Measurements from ENCODE around the gene C20orf204. TPM values are rescaled to one million over a fixed set of nuclear protein-coding genes. Genes with fewer than 3 reads are reported as not detected.

Gene C20orf204
- total and polyA plus RNA-seq, 2 of the 8 experiments (the other 6 are each of a cell fraction or from before 2014, with no cell fraction given): 0.39 to 0.52 TPM

DNA sequence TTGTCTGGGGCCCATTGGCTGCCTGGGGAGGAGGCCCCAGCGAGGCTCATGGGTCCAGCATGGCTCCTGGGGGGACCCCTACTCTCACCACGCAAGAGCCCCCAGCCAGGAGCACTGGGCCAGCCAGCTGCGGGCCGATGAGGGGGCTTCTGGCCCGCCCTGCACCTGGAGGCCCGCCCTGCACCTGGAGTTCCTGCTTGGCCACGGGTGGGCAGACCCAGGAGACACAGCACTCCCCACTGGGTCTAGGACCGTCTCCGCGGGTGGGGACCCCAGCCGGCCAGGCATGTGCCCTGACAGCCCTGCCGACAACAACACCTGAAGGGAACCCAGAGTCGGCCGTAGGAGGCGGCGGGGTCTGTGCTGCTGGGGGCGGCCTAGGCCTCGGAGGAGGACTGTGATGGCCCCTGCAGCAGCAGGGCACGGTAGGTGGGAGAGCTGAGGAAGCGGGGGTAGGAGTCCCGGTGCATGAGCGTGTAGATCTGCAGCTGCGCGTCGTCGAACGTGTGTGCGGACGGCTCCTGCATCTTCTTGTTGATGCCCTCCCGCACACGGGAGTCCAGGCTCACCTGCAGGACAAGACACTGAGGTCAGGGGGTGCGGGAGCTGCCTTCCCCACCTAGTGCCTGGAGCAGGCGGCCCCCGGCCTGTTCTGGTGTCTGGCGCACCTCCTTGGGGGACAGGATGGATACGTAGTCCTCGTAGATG lies 37.6 kb downstream of the C20orf204 start:
- Histone ChIP-seq H3K79me1 (ENCODE audit: low read depth, low read length) (0 out of 2 replicates have a peak, but pooled peaks cover 3% of the 10 kb centered on the region), H3K4me2 (ENCODE audit: insufficient read depth in 1 of 2, low read depth in 2 of 2, low read length in 2 of 2) (no peak overlapping the region), H3K23me2 (ENCODE audit: low read depth, low read length) (no peaks in the 10 kb centered on the region), H4K5ac (ENCODE audit: insufficient read length, low read depth, low read length) (no peak overlapping the region), H3K23ac (ENCODE audit: insufficient read length) (no peak overlapping the region), H4K91ac (replicated peaks; ENCODE audit: insufficient read length, low read length) (no peak overlapping the region), H3K27me3 (replicated peaks in 1 of 4; ENCODE audit: control insufficient read depth in 3 of 4, extremely low read depth in 1 of 4, insufficient read depth in 3 of 4, low read length in 3 of 4) (no peaks in the 10 kb centered on the region), H3K9me3 (ENCODE audit: insufficient read depth in 2 of 2, low read depth in 1 of 2, low read length in 1 of 2) (no peaks in the 10 kb centered on the region), H2BK5ac (ENCODE audit: low read depth, low read length) (no peak overlapping the region), H2AFZ (ENCODE audit: low read length) (no peak overlapping the region), H2BK15ac (ENCODE audit: low read length) (no peak overlapping the region), H2BK20ac (ENCODE audit: low read length) (no peak overlapping the region), H3K18ac (ENCODE audit: extremely low read depth, low read length) (no peak overlapping the region), H3K56ac (replicated peaks; ENCODE audit: insufficient read length, low read depth, low read length) (no peak overlapping the region), H2AK5ac (ENCODE audit: low read depth, low read length) (no peak overlapping the region), H3K4ac (replicated peaks; ENCODE audit: insufficient read length, low read depth, low read length) (no peak overlapping the region), H4K20me1 (replicated peaks in 1 of 2; ENCODE audit: control insufficient read depth in 1 of 2, insufficient read depth in 2 of 2, low read length in 2 of 2) (peaks cover 0 to 8% of the 10 kb centered on the region in 2 experiments), H3K14ac (ENCODE audit: insufficient read length) (no peak overlapping the region), H3K36me3 (ENCODE audit: control insufficient read depth in 2 of 4, insufficient read depth in 4 of 4, low read length in 3 of 4) (peaks cover 0 to 8% (median 3%) of the 10 kb centered on the region in 4 experiments; a peak in 3 of 8 replicates), H3K79me2 (ENCODE audit: control insufficient read depth in 1 of 2, insufficient read depth in 2 of 2, low read length in 2 of 2) (no peaks in the 10 kb centered on the region), H2BK12ac (ENCODE audit: low read depth, low read length) (0 out of 2 replicates have a peak overlapping the region, but pooled peaks have one; percentile 3), H2BK120ac (replicated peaks; ENCODE audit: low read depth, low read length) (no peak overlapping the region), H3K27ac (ENCODE audit: low read depth, low read length) (no peak overlapping the region), H4K8ac (ENCODE audit: extremely low read depth, insufficient read depth, low read length) (no peak overlapping the region; the same call in 1 of the 2 replicates), H3K4me3 (ENCODE audit: extremely low read depth in 1 of 4, insufficient read depth in 2 of 4, low read depth in 3 of 4, low read length in 4 of 4) (no peak overlapping the region), H3K9ac (replicated peaks in 1 of 4; ENCODE audit: extremely low read depth in 1 of 4, low read depth in 3 of 4, low read length in 3 of 4) (no peak overlapping the region), H3K4me1 (replicated peaks in 1 of 4; ENCODE audit: control insufficient read depth in 3 of 4, insufficient read depth in 4 of 4, low read length in 3 of 4) (peaks cover 0 to 16% (median 4%) of the 10 kb centered on the region in 4 experiments; a peak in 4 of 7 replicates)
- CTCF ChIA-PET (ENCODE audit: partially characterized antibody): interaction anchor here (0.6 to 1.6 kb wide), 6 partner anchors 9 to 137 kb away, joined by 3 to 5 read pairs (median 4); no protein-coding TSS in a partner anchor
- DNase-seq (ENCODE audit: low read depth in 1 of 2, low spot score in 2 of 2) (no peak), FAIRE-seq (no peak)
- POLR2A ChIA-PET (ENCODE audit: partially characterized antibody): interaction anchor here (1.0 to 1.6 kb wide), 4 partner anchors 8 to 37 kb away, joined by 3 to 5 read pairs (median 4); no protein-coding TSS in a partner anchor
- 95% methylated on average over 36 of the region's 37 CpGs; no CpG with 5 or more reads in 1 of the 2 experiments for WGBS, 2 experiments (ENCODE audit: extremely low coverage in 1 of 2, insufficient coverage in 1 of 2, insufficient read length in 1 of 2, insufficient replicate concordance in 2 of 2, low coverage in 1 of 2, low lambda C conversion rate in 2 of 2, missing lambda C conversion rate in 1 of 2)
- TF ChIP-seq BRCA1 (IDR thresholded peaks at IDR 0.05; ENCODE audit: low read depth, low read length) (no peak), SP2 (IDR thresholded peaks at IDR 0.05; ENCODE audit: low read length) (no peak), POLR2A (IDR thresholded peaks at IDR 0.05; ENCODE audit: control extremely low read depth in 1 of 2, low read depth in 2 of 2, low read length in 2 of 2) (no peak), CHD2 (IDR thresholded peaks at IDR 0.05; ENCODE audit: low read length) (no peak), HDAC6 (IDR thresholded peaks at IDR 0.05; ENCODE audit: low read depth, low read length) (no peak), SIX5 (IDR thresholded peaks at IDR 0.05; ENCODE audit: low read depth, low read length) (no peak), TBP (IDR thresholded peaks at IDR 0.05; ENCODE audit: low read depth, low read length) (no peak), SUZ12 (IDR thresholded peaks at IDR 0.05; ENCODE audit: low read length) (no peak), EP300 (IDR thresholded peaks at IDR 0.05; ENCODE audit: borderline replicate concordance in 1 of 2, low read depth in 2 of 2, low read length in 2 of 2) (no peak), SRF (IDR thresholded peaks at IDR 0.05; ENCODE audit: low read depth, low read length) (no peak)
- TF ChIP-seq, protein P1, sequence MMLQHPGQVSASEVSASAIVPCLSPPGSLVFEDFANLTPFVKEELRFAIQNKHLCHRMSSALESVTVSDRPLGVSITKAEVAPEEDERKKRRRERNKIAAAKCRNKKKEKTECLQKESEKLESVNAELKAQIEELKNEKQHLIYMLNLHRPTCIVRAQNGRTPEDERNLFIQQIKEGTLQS (IDR thresholded peaks at IDR 0.05; ENCODE audit: insufficient read depth, low read depth, low read length): no peak
